B cell (primary cell): ENCODE results near the gene RFX8. TPM values are rescaled to one million over a fixed set of nuclear protein-coding genes. Genes with fewer than 3 reads are reported as not detected.

Source experiments
- ATAC-seq: fragments of 200-7000 bp; cut with Tn5 transposase; one replicate; pipeline ENCODE4 v1.10.0; 2021; ENCODE audit warnings: low read depth, mild to moderate bottlenecking, moderate number of reproducible peaks, moderate library complexity
- CTCF ChIA-PET: fragments of 350-600 bp; sonication (Branson Sonifier 250); formaldehyde crosslinking; loops from one replicate; lab custom pipeline; 2021; ENCODE audit warnings: antibody characterized with exemption, inconsistent platforms; lab: Charles Lee
- POLR2A ChIA-PET: fragments of 350-600 bp; sonication (Branson Sonifier 250); formaldehyde crosslinking; loops from one replicate; lab custom pipeline; 2021; ENCODE audit warnings: antibody characterized with exemption; lab: Charles Lee
- DNase-seq: peaks from one replicate; pipeline ENCODE4 v3.0.0; 2013
- H2AFZ ChIP-seq: 2 replicates; pipeline ENCODE4 v1.6.1; 2012; ENCODE audit warnings: mild to moderate bottlenecking, low read depth, low read length; ENCODE audit not compliant: insufficient read depth, poor library complexity, severe bottlenecking
- H3K27ac ChIP-seq, 2 donors: 1 replicate in 1 of 2; 2 replicates in 1 of 2; pipeline ENCODE4 v1.5.1; 2012 to 2013; ENCODE audit warnings: low read length in 2 of 2, mild to moderate bottlenecking in 2 of 2, moderate library complexity in 1 of 2
- H3K27me3 ChIP-seq, 4 experiments: fragments of 200-600 bp in 1 of 4; sonication (generic) in 1 of 4; replicated peaks in 1 of 4; 1 replicate in 2 of 4; 2 replicates in 2 of 4; pipeline versions ENCODE4 v1.6.1 to v1.7.0; 2013 to 2016; ENCODE audit warnings: low read length in 3 of 4, mild to moderate bottlenecking in 2 of 4, mixed read lengths in 1 of 4, moderate library complexity in 1 of 4; ENCODE audit not compliant: insufficient read depth in 4 of 4, control insufficient read depth in 3 of 4; ENCODE audit errors: control extremely low read depth in 1 of 4
- H3K36me3 ChIP-seq, 2 experiments: replicated peaks in 1 of 2; 1 replicate in 1 of 2; 2 replicates in 1 of 2; pipeline versions ENCODE4 v1.6.1 to v1.7.1; 2013; ENCODE audit warnings: low read length in 1 of 2; ENCODE audit not compliant: insufficient read depth in 2 of 2, control insufficient read depth in 1 of 2; ENCODE audit errors: control extremely low read depth in 1 of 2, extremely low read depth in 1 of 2
- H3K4me1 ChIP-seq, 2 donors: fragments of 200-600 bp in 1 of 2; sonication (generic) in 1 of 2; 1 replicate in 1 of 2; 2 replicates in 1 of 2; pipeline versions ENCODE4 v1.5.1 to v1.6.1; 2013 to 2017; ENCODE audit warnings: low read length in 2 of 2; ENCODE audit not compliant: control insufficient read depth in 2 of 2, insufficient read depth in 2 of 2
- H3K4me2 ChIP-seq: replicated peaks from 2 replicates; pipeline ENCODE3; 2012; ENCODE audit warnings: mild to moderate bottlenecking, low read depth, low read length; ENCODE audit not compliant: poor library complexity, severe bottlenecking
- H3K4me3 ChIP-seq, 5 experiments: fragments of 200-600 bp in 1 of 5; sonication (generic) in 1 of 5; 1 replicate in 3 of 5; 2 replicates in 2 of 5; pipeline versions ENCODE4 v1.5.1 to v1.7.0; 2011 to 2016; ENCODE audit warnings: low read length in 4 of 5, mild to moderate bottlenecking in 4 of 5, low read depth in 2 of 5, control low read depth in 1 of 5, moderate library complexity in 1 of 5; ENCODE audit not compliant: insufficient read depth in 1 of 5; ENCODE audit errors: control extremely low read depth in 1 of 5, extremely low read depth in 1 of 5
- H3K79me2 ChIP-seq: fragments of 200-600 bp; sonication (generic); one replicate; pipeline ENCODE4 v1.6.0; 2016; ENCODE audit warnings: low read length; ENCODE audit not compliant: control insufficient read depth, insufficient read depth
- H3K9ac ChIP-seq: fragments of 200-600 bp; sonication (generic); 2 replicates; pipeline ENCODE4 v1.6.1; 2017; ENCODE audit warnings: mild to moderate bottlenecking, low read length, moderate library complexity
- H3K9me3 ChIP-seq, 3 donors: one replicate each; pipeline versions ENCODE4 v1.6.1 to v1.7.1; 2013; ENCODE audit warnings: low read length in 2 of 3; ENCODE audit not compliant: control insufficient read depth in 2 of 3, insufficient read depth in 1 of 3; ENCODE audit errors: control extremely low read depth in 1 of 3
- H4K20me1 ChIP-seq: 2 replicates; pipeline ENCODE4 v1.6.0; 2012; ENCODE audit warnings: mild to moderate bottlenecking, low read length; ENCODE audit not compliant: insufficient read depth, control insufficient read depth, poor library complexity, severe bottlenecking
- H3K27ac Mint-ChIP-seq: one replicate; pipeline ENCODE4 v1.8.0; 2021; ENCODE audit warnings: mixed read lengths
- H3K27me3 Mint-ChIP-seq: one replicate; pipeline ENCODE4 v1.8.0; 2021; ENCODE audit warnings: mixed read lengths
- H3K4me1 Mint-ChIP-seq: one replicate; pipeline ENCODE4 v1.8.0; 2021; ENCODE audit warnings: mixed read lengths
- H3K4me3 Mint-ChIP-seq: one replicate; pipeline ENCODE4 v1.8.0; 2021; ENCODE audit warnings: mixed read lengths
- H3K9me3 Mint-ChIP-seq: one replicate; pipeline ENCODE4 v1.8.0; 2022; ENCODE audit warnings: mixed read lengths; ENCODE audit not compliant: insufficient read depth
- CTCF ChIP-seq: fragments of 200-600 bp; IDR thresholded peaks from one replicate; pipeline ENCODE4 v1.8.0; 2022; ENCODE audit warnings: antibody characterized with exemption, mild to moderate bottlenecking
- EZH2 ChIP-seq: IDR thresholded peaks from 2 replicates; pipeline ENCODE4 v1.6.1; 2012; ENCODE audit warnings: borderline replicate concordance, low read depth, mild to moderate bottlenecking, moderate library complexity, low read length; ENCODE audit not compliant: insufficient read depth, poor library complexity, severe bottlenecking
- WGBS: methylation state at CpG from one replicate; pipeline ENCODE4 v1.1.5; 2013; ENCODE audit warnings: missing lambda C conversion rate; ENCODE audit not compliant: insufficient coverage; 5-methylcytosine and 5-hydroxymethylcytosine counted together
- intact Hi-C: fragments of 100-400 bp; cut with micrococcal nuclease; formaldehyde crosslinking; loops from one replicate; pipeline ENCODE4 v1.10.0; 2022
- polyA plus RNA-seq: library from polyadenylated mRNA; depleted of rRNA; stranded (reverse); fragments of >200 nt; gene quantifications from 2 replicates; pipeline ENCODE4 v1.2.3, GENCODE V29; 2012
- total RNA-seq, 2 donors: library from RNA; stranded (reverse); fragments of 120-200 nt in 1 of 2; gene quantifications; 1 replicate in 1 of 2; 2 replicates in 1 of 2; pipeline versions ENCODE4 v1.2.3 to v1.2.4, GENCODE V29; 2013 to 2022

Gene RFX8
- total and polyA plus RNA-seq, 2 donors (not counting 1 experiment from before 2014, with no cell fraction given) = not detected

GRCh38 chr2:101473591-101473910, 1.4 kb downstream of the RFX8 start:
- Histone ChIP-seq H3K4me1 (peaks cover 14 to 19% of the 10 kb centered on the region in 2 donors), H3K4me2 (peak overlapping the region; percentile 94), H4K20me1 (no peaks in the 10 kb centered on the region), H3K79me2 (no peaks in the 10 kb centered on the region), H3K27me3 (peaks cover 0 to 46% (median 18%) of the 10 kb centered on the region in 4 experiments), H3K9ac (peak overlapping the region; percentile 60), H3K36me3 (no peaks in the 10 kb centered on the region), H2AFZ (peak overlapping the region; percentile 77), H3K9me3 (peaks cover 0 to 7% (median 0%) of the 10 kb centered on the region in 3 donors), H3K4me3 (peak overlapping the region; percentile 1 to 56 (median 48)), H3K27ac (no peak overlapping the region)
- Mint-ChIP-seq H3K9me3 (no peaks in the 10 kb centered on the region), H3K27ac (no peak overlapping the region), H3K4me1 (peaks cover 12% of the 10 kb centered on the region), H3K4me3 (peak overlapping the region; percentile 81), H3K27me3 (peaks cover 43% of the 10 kb centered on the region)
- DNase-seq (no peak), ATAC-seq (no peak)
- ChIA-PET POLR2A (no interaction called here), CTCF (interaction anchor here (0.5 kb wide), 1 partner anchor 102 kb away, joined by 3 read pairs; no protein-coding TSS in a partner anchor)
- TF ChIP-seq EZH2 (no peak), CTCF (no peak)
- 0% methylated on average over 1 of the region's 3 CpGs for WGBS
- intact Hi-C loops = no loop called here

DNA sequence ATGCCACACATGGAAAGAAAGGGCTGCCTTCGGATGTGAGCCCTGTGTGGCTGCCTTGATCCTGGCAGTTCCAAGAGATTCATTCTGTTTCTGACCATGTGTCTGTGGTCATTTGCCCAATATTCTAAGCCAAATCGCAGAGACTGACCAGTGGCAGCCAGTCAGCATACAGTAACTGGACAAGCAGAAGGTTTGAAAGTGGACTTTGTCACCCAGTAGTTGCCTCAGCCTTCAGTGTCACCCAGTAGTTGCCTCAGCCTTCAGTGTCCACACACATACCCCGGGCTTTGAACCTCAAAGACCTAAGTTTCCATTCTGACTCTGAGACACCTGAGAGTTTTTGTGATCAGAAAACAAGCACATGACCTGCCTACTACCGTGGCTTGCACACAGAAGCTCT, 5.0 kb downstream of the RFX8 start:
- 91% methylated on average over 3 of the region's 4 CpGs for WGBS
- H3K36me3 ChIP-seq = no peaks in the 10 kb centered on the region
- no peaks in the 10 kb centered on the region for H3K79me2 ChIP-seq
- intact Hi-C loops = no loop called here
- no peaks in the 10 kb centered on the region for H4K20me1 ChIP-seq
- DNase-seq (no peak), ATAC-seq (no peak)
- ChIA-PET POLR2A (no interaction called here), CTCF (no interaction called here)
- peaks cover 11 to 18% of the 10 kb centered on the region in 2 donors for H3K4me1 ChIP-seq
- no peak overlapping the region for H3K4me3 Mint-ChIP-seq
- no peak overlapping the region for H3K27ac ChIP-seq
- H3K4me1 Mint-ChIP-seq = peaks cover 10% of the 10 kb centered on the region
- no peak overlapping the region for H3K9ac ChIP-seq
- TF ChIP-seq EZH2 (no peak), CTCF (no peak)
- H3K27ac Mint-ChIP-seq = no peak overlapping the region
- no peak overlapping the region for H2AFZ ChIP-seq
- no peaks in the 10 kb centered on the region for H3K9me3 Mint-ChIP-seq
- H3K4me2 ChIP-seq = no peak overlapping the region
- H3K27me3 ChIP-seq = peaks cover 0 to 33% (median 18%) of the 10 kb centered on the region in 4 experiments
- H3K27me3 Mint-ChIP-seq = peaks cover 34% of the 10 kb centered on the region
- H3K4me3 ChIP-seq = no peak overlapping the region
- peaks cover 0 to 4% (median 0%) of the 10 kb centered on the region in 3 donors for H3K9me3 ChIP-seq
